Osteoblast (primary cell): ENCODE data around the gene PPIE. TPM values are rescaled to one million over a fixed set of nuclear protein-coding genes. Genes with fewer than 3 reads are reported as not detected.

Source experiments
- DNase-seq: peaks from one replicate; pipeline ENCODE4 v3.0.0; 2011; ENCODE audit warnings: low spot score, mixed read lengths; ENCODE audit not compliant: insufficient read length; ENCODE audit errors: missing footprints
- H2AFZ ChIP-seq: 2 replicates; pipeline ENCODE4 v1.6.0; 2011; ENCODE audit warnings: mild to moderate bottlenecking, low read length
- H3K27ac ChIP-seq: 2 replicates; pipeline ENCODE4 v1.5.1; 2011; ENCODE audit warnings: mild to moderate bottlenecking, low read depth, low read length, moderate library complexity
- H3K27me3 ChIP-seq: 2 replicates; pipeline ENCODE4 v1.6.0; 2012; ENCODE audit warnings: mild to moderate bottlenecking, control low read depth, inconsistent platforms, low read length, moderate library complexity; ENCODE audit not compliant: insufficient read depth
- H3K36me3 ChIP-seq: 2 replicates; pipeline ENCODE4 v1.5.1; 2011; ENCODE audit warnings: mild to moderate bottlenecking, low read length, control low read depth, moderate library complexity; ENCODE audit not compliant: insufficient read depth
- H3K4me1 ChIP-seq: 2 replicates; pipeline ENCODE4 v1.5.1; 2011; ENCODE audit warnings: mild to moderate bottlenecking, low read length, control low read depth, moderate library complexity; ENCODE audit not compliant: insufficient read depth
- H3K4me2 ChIP-seq: 2 replicates; pipeline ENCODE4 v1.6.0; 2011; ENCODE audit warnings: mild to moderate bottlenecking, low read length; ENCODE audit not compliant: insufficient read depth
- H3K4me3 ChIP-seq: fragments of 200-600 bp; sonication (generic); 3 replicates; pipeline ENCODE4 v1.5.1; 2012; ENCODE audit warnings: mild to moderate bottlenecking, low read length, inconsistent platforms; ENCODE audit not compliant: insufficient read depth
- H3K79me2 ChIP-seq: 2 replicates; pipeline ENCODE4 v1.6.0; 2012; ENCODE audit warnings: mild to moderate bottlenecking, low read length, control low read depth, inconsistent platforms; ENCODE audit not compliant: insufficient read depth
- H3K9me3 ChIP-seq: 2 replicates; pipeline ENCODE4 v1.5.1; 2011; ENCODE audit warnings: low read depth, low read length, control low read depth
- H4K20me1 ChIP-seq: 2 replicates; pipeline ENCODE4 v1.6.0; 2012; ENCODE audit warnings: mild to moderate bottlenecking, low read length, control low read depth; ENCODE audit not compliant: insufficient read depth
- total RNA-seq: library from RNA; depleted of rRNA; stranded (reverse); fragments of >200 nt; gene quantifications from 2 replicates; pipeline ENCODE4 v1.2.3, GENCODE V29; 2012
- TF ChIP-seq, protein P1 (sequence below): IDR thresholded peaks from 2 replicates; pipeline ENCODE4 v1.5.1; 2011; ENCODE audit warnings: mild to moderate bottlenecking, low read depth, low read length, moderate library complexity; ENCODE audit errors: extremely low read depth

Gene PPIE
- total RNA-seq, 1 donor: 26.4 TPM

DNA sequence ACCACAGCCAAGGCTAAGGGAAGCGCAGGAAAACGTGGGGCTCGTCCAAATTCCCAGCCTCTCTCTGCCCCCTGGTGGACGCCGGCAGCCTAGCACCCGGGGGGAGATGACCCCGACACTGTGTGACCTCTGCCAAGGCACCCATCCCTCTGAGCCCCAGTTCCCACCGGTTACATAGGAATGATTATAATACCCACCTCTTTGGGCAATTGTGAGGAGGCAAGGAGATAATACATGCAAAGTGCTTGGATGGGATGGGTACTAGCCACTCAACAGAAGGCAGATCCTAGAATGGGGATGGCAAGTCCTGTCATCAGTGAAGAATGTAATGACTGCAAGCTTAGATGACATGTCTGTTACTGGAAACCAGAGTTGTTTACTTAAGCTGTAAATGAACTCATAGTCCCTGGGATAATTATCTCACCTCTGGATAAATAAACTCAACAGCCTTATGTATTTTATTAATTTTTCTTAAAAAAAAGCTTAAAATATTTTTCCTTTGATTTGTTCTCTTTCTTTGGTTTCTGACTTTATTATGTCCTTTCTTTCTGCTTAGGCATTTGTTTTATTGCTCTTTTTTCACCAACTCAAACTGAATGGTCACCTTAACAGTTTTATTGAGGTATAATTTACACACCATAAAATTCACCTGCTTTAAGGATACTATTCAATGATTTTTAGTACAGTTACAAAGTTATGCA is 61.2 kb downstream of the PPIE start:
- peak overlapping the region; percentile 76 for H3K27ac ChIP-seq
- no peaks in the 10 kb centered on the region for H3K27me3 ChIP-seq
- H2AFZ ChIP-seq: peak overlapping the region; percentile 75
- DNase-seq: peak; percentile 97
- no peaks in the 10 kb centered on the region for H3K36me3 ChIP-seq
- TF ChIP-seq, protein P1, sequence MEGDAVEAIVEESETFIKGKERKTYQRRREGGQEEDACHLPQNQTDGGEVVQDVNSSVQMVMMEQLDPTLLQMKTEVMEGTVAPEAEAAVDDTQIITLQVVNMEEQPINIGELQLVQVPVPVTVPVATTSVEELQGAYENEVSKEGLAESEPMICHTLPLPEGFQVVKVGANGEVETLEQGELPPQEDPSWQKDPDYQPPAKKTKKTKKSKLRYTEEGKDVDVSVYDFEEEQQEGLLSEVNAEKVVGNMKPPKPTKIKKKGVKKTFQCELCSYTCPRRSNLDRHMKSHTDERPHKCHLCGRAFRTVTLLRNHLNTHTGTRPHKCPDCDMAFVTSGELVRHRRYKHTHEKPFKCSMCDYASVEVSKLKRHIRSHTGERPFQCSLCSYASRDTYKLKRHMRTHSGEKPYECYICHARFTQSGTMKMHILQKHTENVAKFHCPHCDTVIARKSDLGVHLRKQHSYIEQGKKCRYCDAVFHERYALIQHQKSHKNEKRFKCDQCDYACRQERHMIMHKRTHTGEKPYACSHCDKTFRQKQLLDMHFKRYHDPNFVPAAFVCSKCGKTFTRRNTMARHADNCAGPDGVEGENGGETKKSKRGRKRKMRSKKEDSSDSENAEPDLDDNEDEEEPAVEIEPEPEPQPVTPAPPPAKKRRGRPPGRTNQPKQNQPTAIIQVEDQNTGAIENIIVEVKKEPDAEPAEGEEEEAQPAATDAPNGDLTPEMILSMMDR: peak; percentile 80
- H3K9me3 ChIP-seq: no peaks in the 10 kb centered on the region
- H3K4me2 ChIP-seq: peak overlapping the region; percentile 81
- no peaks in the 10 kb centered on the region for H4K20me1 ChIP-seq
- H3K4me3 ChIP-seq: peak overlapping the region; percentile 35
- H3K4me1 ChIP-seq: peaks cover 11% of the 10 kb centered on the region
- no peaks in the 10 kb centered on the region for H3K79me2 ChIP-seq

DNA sequence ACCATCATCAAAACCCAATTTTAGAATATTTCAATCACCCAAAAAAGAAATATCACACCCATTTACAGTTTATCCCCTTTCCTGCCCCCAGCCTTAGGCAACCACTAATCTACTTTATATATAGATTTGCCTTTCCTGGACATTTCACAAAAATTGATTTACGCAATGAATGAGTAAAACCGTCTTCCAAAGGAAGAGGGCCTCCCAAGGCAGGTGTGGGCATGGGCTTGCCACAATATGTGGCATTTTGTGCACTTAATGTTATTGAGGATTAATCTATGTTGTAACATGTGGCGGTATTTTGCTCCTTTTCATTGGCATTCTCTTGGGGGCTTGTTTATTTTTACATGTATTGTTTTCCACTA is 61.8 kb downstream of the PPIE start:
- no peaks in the 10 kb centered on the region for H3K36me3 ChIP-seq

DNA sequence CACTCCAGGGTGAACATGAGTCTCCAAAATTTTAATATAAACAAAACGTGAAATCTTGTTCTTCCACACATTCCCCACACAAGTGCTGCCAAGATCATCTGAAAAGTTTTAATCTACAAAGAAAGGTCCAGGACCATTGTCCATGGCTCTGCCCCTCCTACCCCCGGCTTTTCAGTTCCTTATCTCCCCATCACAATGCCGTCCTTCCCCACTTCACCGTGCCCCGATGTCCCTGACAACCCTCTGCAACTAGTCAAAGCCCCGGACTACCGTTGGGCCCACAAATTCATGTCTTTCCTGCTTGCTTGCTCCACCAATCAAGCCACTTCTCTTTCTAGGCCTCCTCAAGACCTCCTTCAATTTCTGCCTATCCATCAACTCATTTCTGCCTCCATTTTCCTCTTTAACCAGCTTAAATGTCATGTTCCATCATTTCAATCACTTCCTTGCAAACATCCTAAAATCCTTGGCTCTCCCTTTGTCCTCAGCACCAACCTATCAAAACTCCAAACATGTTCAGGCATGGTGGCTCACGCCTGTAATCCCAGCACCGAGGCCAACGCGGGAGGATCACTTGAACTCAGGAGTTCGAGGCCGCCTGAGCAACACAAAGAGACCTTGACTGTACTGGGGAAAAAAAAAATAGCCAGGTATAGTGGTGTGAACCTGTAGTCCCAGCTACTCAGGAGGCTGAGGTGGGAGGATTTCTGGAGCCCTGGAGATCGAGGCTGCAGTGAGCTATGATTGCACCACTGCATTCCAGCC is 64.0 kb downstream of the PPIE start:
- Histone ChIP-seq H4K20me1 (no peaks in the 10 kb centered on the region), H3K36me3 (no peaks in the 10 kb centered on the region), H3K4me1 (peaks cover 11% of the 10 kb centered on the region), H3K4me3 (no peak overlapping the region), H3K4me2 (no peak overlapping the region), H3K27me3 (no peaks in the 10 kb centered on the region), H3K9me3 (no peaks in the 10 kb centered on the region), H3K79me2 (no peaks in the 10 kb centered on the region), H3K27ac (no peak overlapping the region), H2AFZ (no peak overlapping the region)
- no peak for DNase-seq
- TF ChIP-seq, protein P1: no peak

More for the DNA sequence above, 61.8 kb downstream of the PPIE start:
- no peaks in the 10 kb centered on the region for H3K27me3 ChIP-seq
- no peak for DNase-seq
- H3K9me3 ChIP-seq: no peaks in the 10 kb centered on the region
- H3K4me3 ChIP-seq: no peak overlapping the region
- H3K4me1 ChIP-seq: peaks cover 11% of the 10 kb centered on the region
- no peaks in the 10 kb centered on the region for H4K20me1 ChIP-seq
- H2AFZ ChIP-seq: no peak overlapping the region
- H3K4me2 ChIP-seq: peak overlapping the region; percentile 81
- no peaks in the 10 kb centered on the region for H3K79me2 ChIP-seq
- H3K27ac ChIP-seq: peak overlapping the region; percentile 76
- TF ChIP-seq, protein P1: no peak

DNA sequence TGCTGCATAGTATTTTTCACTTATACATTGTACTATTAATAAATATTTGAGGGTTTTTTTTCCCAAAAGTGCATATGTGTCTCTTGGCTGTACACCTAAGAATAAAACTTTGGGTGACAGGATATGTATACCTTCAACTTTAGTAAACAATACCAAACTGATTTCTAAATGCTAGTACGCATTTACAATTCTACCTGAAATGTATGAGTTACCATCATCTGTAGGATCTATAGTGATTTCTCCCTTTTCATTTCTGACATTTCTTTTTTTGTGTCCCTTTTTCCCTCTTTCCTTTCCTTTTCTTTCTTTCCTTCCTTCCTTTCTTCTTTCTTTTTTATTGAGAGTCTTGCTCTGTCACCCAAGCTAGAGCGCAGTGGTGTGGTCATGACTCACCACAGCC is 66.7 kb downstream of the PPIE start:
- TF ChIP-seq, protein P1: no peak

More for the DNA sequence above, 66.7 kb downstream of the PPIE start:
- Histone ChIP-seq H3K4me3 (no peak overlapping the region), H3K4me2 (no peak overlapping the region), H2AFZ (no peak overlapping the region), H4K20me1 (no peaks in the 10 kb centered on the region), H3K36me3 (no peaks in the 10 kb centered on the region), H3K9me3 (no peaks in the 10 kb centered on the region), H3K27me3 (no peaks in the 10 kb centered on the region), H3K4me1 (peaks cover 2% of the 10 kb centered on the region), H3K27ac (no peak overlapping the region), H3K79me2 (no peaks in the 10 kb centered on the region)
- no peak for DNase-seq
